GM12878 (cell line): ENCODE data around the gene CLEC16A. TPM values are rescaled to one million over a fixed set of nuclear protein-coding genes. Genes with fewer than 3 reads are reported as not detected.

Experiments used
- NR2C1 ChIP-seq: fragments of 450-650 bp; IDR thresholded peaks from 2 replicates; pipeline ENCODE4 v1.6.1; 2017; ENCODE audit warnings: antibody characterized with exemption, mild to moderate bottlenecking, moderate library complexity
- NR2F1 ChIP-seq: fragments of 450-650 bp; conservative IDR thresholded peaks from 2 replicates; pipeline ENCODE4 v1.6.1; 2017; ENCODE audit warnings: mild to moderate bottlenecking
- SREBF1 ChIP-seq: IDR thresholded peaks from 2 replicates; pipeline ENCODE4 v1.6.1; 2012; ENCODE audit warnings: mild to moderate bottlenecking, low read length
- YBX1 ChIP-seq: fragments of 450-650 bp; IDR thresholded peaks from 2 replicates; pipeline ENCODE4 v1.6.1; 2016; ENCODE audit warnings: antibody characterized with exemption
- polyA plus RNA-seq, 11 experiments: library from polyadenylated mRNA; depleted of rRNA in 4 of 11; unstranded in 6 of 11; stranded (reverse) in 5 of 11; fragments of >200 nt; fragmentation: Nextera tagmentation in 4 of 11; fragmentation: Illumina TruSeq in 1 of 11; extraction: Ambion mirVana in 4 of 11; extraction: Trizol in 1 of 11; gene quantifications; 1 replicate in 1 of 11; 2 replicates in 10 of 11; pipeline versions ENCODE4 v1.2.1 to v1.2.3, GENCODE V29; 2011 to 2016; ENCODE audit warnings: inconsistent platforms in 2 of 11, missing spikeins in 2 of 11, low read depth in 1 of 11
- total RNA-seq, 4 experiments: library from RNA; depleted of rRNA in 3 of 4; stranded (reverse); fragments of >200 nt in 3 of 4; fragmentation: Illumina TruSeq in 1 of 4; extraction: Trizol in 1 of 4; gene quantifications; 2 replicates each; pipeline versions ENCODE4 v1.2.1 to v1.2.3, GENCODE V29; 2013 to 2021
- TF ChIP-seq, protein P1 (sequence below): fragments of 450-650 bp; IDR thresholded peaks from 2 replicates; pipeline ENCODE4 v1.6.1; 2017; ENCODE audit warnings: mild to moderate bottlenecking, low read depth, inconsistent platforms; ENCODE audit not compliant: poor library complexity, severe bottlenecking
- TF ChIP-seq, protein P2 (sequence below): fragments of 150-350 bp; IDR thresholded peaks from 2 replicates; pipeline ENCODE4 v1.6.1; 2014; ENCODE audit warnings: mild to moderate bottlenecking, low read depth, low read length
- TF ChIP-seq, protein P3 (sequence below): fragments of 450-650 bp; IDR thresholded peaks from 2 replicates; pipeline ENCODE4 v1.6.1; 2018; ENCODE audit warnings: mild to moderate bottlenecking, low read depth, moderate library complexity; ENCODE audit not compliant: partially characterized antibody

CLEC16A gene
- total and polyA plus RNA-seq, 10 of the 15 experiments (the other 5 are each of a cell fraction or from before 2014, with no cell fraction given) = 1.5 to 28.8 (median 19.2) TPM

DNA sequence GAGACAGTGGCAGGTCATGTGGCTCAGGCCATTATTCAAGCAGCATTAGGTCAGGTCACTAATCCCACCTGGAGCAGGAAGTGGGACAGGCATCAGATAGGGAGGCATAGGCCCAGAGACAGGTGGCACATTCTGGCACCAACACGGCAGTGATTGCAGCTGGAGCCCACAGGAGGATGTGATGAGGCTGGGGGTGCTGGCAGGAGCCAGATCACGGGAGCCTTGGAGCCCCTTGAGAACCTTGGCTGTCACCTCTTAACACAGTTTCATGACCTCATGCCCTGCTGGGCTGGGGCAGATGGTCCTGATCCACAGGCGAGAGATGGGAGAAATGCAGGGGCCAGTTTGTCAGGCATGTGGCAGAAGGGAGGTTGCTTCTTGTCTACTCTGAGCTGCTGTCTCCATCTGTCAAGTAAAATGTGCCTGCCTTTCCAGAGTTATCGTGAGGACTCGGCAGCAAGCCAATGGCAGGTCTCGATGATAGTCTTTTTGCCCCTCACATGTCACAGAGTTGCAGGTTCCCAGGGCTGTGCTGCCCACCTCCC, 109.6 kb downstream of the CLEC16A start (continued):
- TF ChIP-seq, protein P1, sequence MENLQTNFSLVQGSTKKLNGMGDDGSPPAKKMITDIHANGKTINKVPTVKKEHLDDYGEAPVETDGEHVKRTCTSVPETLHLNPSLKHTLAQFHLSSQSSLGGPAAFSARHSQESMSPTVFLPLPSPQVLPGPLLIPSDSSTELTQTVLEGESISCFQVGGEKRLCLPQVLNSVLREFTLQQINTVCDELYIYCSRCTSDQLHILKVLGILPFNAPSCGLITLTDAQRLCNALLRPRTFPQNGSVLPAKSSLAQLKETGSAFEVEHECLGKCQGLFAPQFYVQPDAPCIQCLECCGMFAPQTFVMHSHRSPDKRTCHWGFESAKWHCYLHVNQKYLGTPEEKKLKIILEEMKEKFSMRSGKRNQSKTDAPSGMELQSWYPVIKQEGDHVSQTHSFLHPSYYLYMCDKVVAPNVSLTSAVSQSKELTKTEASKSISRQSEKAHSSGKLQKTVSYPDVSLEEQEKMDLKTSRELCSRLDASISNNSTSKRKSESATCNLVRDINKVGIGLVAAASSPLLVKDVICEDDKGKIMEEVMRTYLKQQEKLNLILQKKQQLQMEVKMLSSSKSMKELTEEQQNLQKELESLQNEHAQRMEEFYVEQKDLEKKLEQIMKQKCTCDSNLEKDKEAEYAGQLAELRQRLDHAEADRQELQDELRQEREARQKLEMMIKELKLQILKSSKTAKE = no peak
- no peak for TF ChIP-seq SREBF1
- no peak for TF ChIP-seq YBX1
- TF ChIP-seq NR2F1 = no peak
- TF ChIP-seq, protein P2, sequence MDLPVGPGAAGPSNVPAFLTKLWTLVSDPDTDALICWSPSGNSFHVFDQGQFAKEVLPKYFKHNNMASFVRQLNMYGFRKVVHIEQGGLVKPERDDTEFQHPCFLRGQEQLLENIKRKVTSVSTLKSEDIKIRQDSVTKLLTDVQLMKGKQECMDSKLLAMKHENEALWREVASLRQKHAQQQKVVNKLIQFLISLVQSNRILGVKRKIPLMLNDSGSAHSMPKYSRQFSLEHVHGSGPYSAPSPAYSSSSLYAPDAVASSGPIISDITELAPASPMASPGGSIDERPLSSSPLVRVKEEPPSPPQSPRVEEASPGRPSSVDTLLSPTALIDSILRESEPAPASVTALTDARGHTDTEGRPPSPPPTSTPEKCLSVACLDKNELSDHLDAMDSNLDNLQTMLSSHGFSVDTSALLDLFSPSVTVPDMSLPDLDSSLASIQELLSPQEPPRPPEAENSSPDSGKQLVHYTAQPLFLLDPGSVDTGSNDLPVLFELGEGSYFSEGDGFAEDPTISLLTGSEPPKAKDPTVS = no peak
- TF ChIP-seq, protein P3, sequence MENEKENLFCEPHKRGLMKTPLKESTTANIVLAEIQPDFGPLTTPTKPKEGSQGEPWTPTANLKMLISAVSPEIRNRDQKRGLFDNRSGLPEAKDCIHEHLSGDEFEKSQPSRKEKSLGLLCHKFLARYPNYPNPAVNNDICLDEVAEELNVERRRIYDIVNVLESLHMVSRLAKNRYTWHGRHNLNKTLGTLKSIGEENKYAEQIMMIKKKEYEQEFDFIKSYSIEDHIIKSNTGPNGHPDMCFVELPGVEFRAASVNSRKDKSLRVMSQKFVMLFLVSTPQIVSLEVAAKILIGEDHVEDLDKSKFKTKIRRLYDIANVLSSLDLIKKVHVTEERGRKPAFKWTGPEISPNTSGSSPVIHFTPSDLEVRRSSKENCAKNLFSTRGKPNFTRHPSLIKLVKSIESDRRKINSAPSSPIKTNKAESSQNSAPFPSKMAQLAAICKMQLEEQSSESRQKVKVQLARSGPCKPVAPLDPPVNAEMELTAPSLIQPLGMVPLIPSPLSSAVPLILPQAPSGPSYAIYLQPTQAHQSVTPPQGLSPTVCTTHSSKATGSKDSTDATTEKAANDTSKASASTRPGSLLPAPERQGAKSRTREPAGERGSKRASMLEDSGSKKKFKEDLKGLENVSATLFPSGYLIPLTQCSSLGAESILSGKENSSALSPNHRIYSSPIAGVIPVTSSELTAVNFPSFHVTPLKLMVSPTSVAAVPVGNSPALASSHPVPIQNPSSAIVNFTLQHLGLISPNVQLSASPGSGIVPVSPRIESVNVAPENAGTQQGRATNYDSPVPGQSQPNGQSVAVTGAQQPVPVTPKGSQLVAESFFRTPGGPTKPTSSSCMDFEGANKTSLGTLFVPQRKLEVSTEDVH = no peak
- no peak for TF ChIP-seq NR2C1
